ENCODE results near the gene ADIPOR1.

ADIPOR1 gene

DNA sequence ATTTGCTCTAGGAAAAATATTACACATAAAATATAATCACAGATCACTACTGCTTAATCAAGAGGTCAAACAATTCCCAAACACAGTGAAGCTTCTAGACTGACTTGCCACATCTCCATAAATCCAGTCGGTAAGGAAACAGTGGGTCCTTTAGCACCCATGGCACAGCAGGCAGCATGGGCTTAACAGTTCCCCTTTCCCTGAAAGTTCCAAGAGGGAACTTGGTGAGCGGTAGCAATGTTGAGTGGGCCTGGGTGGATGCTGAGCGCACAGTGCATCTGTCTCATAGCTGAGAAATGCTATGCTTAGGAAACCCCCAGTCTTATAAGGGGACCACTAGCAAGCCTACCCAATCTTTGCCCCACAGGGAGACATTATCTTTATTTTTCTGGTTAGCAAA lies 16.7 kb upstream of the ADIPOR1 start:
- DNase-seq (ENCODE audit: insufficient read length, low spot score) (no peak), FAIRE-seq (no peak)

DNA sequence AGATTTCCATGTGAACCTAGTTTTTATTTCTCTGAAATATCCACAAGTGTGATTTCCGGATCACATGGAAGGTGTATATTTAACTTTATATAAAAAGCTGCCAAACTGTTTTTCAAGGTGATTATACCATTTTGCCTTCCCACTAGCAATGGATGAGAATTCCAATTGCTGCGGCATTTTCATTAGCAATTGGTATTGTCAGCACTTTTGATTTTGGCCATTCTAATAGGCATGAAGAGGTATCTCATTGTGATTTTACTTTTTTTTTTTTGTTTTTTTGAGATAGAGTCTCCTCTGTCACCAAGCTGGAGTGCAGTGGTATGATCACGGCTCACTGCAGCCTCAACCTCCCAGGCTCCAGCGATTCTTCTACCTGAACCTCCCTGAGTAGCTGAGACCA lies 13.9 kb upstream of the ADIPOR1 start:
- no peak for FAIRE-seq

DNA sequence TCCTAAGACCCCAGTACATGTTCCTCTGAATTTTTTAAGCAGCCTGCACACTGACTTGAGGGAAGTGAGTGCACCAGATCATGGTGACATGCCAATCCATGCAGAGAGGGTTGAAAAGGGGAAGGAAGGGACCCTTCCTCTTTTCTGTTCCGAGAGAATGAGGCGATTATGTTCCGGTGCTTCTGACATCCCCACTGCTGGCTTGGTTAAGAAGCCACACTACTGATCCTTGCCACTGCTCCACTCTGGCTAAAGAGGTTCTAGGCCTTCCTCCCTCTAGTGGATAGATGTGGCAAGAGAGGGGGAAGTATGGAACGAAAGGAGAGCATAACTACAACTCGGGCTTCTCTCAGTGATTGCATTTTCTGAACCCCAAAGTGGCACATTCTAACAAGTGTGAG lies 10.8 kb upstream of the ADIPOR1 start:
- FAIRE-seq (peak; percentile 84), DNase-seq (ENCODE audit: insufficient read length, low spot score) (peak; percentile 76)

More for the DNA sequence above, 13.9 kb upstream of the ADIPOR1 start:
- DNase-seq (ENCODE audit: insufficient read length, low spot score) = no peak

DNA sequence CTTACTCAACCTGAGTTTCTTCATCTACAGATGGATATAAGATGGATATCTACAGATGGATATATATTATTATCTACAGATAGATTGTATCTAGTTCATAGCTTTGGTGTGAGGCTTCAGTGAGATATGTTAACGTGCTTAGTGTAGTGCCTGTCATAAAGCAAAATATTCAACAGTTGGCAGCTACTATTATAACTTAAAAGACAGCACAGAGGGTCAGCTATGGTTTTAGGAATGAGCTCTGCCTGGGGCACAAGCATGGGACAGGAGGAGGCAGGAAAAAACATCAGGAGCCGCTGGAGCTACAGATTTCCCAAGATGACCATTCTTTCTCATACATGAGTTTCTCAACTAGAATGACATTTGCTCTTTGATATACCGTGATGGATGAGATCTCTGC lies 10.2 kb upstream of the ADIPOR1 start:
- DNase-seq (ENCODE audit: insufficient read length, low spot score) (no peak), FAIRE-seq (no peak)

DNA sequence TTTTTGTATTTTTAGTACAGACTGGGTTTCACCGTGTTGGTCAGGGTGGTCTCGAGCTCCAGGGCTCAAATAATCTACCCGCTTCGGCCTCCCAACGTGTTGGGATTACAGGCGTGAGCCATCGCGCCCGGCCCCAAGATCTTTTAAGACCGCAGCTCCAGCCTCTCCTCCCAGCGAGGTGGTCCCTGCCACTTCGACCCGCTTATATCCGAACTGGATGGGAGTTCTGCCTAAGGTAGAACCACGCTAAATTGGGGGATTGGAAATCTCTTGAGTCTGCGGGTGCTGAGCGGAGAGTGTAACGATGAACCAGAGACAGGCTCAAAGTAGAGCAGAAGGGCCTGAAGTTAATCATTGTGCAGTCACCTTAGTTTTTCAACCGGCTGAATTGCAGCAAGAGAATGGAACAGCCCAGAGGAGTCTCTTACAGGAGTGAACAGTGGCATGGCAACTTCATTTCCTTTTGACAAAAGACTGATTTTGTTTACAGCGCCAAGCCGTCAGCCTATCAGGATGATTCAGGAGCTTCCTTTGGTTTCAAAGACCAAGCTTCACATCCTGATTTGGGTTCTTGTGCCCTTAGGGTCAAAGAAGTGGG lies 9.7 kb upstream of the ADIPOR1 start:
- peak; percentile 66 for FAIRE-seq
- DNase-seq (ENCODE audit: insufficient read length, low spot score) = peak; percentile 31

DNA sequence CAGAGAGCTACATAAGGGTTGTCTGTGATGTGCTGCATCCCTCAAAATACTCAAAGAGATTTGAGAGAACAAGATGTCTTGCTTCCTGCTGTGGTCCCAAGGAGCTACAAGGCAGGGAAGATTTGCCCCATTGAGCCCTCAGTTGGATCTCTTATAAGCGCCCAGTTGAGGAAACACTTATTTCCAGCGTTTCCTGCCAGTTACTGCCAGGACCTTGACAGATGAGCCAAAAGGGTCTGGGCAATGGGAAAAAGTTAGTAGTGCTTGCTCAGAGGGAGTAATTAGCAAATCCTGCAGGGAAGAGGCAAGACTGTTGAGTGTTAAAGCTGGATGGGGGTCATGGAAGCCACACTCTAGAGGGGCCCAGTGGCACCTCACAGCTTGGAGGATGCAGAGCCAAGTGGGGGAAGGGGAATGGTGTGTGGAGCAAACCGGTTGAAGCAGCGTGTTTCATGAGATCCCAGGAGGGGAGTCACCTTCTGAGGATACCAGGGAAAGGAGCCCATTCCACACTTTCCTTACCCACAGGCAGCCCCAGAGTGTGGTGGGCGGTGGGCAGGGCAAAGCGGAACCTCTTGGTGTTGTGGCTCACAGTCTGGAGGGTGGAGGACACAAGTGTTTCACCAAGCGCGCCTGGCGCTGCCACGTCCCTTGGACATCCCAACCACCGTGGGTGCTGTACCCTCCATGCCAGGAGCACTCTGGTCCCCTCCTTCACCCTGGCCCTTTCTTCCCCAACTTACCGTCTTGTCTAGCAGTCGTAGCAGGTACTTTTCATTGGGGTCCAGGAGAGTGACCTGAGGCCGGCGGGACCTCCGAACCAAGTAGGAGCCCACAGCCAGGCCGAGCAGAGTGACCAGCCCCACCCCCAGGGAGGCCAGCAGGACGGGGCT lies 8.1 kb upstream of the ADIPOR1 start:
- no peak for FAIRE-seq

DNA sequence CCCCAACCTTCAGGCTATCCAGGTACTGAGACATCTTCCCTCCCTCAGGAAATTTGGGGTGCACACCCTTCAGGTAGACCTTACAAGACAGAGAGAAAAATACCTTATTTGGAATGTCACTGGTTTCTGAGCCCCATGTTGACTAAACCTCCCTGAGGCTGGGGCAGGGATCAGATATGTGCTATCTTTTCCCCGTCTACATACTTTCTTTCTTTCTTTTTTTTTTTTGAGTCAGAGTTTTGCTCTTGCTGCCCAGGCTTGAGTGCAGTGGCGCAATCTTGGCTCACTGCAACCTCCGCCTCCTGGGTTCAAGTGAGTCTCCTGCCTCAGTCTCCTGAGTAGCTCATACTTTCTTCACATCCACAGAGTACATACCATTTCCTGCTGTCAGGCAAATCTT lies 7.3 kb upstream of the ADIPOR1 start:
- DNase-seq (ENCODE audit: insufficient read length, low spot score) (no peak), FAIRE-seq (no peak)

More for the DNA sequence above, 8.1 kb upstream of the ADIPOR1 start:
- DNase-seq (ENCODE audit: insufficient read length, low spot score) = no peak

DNA sequence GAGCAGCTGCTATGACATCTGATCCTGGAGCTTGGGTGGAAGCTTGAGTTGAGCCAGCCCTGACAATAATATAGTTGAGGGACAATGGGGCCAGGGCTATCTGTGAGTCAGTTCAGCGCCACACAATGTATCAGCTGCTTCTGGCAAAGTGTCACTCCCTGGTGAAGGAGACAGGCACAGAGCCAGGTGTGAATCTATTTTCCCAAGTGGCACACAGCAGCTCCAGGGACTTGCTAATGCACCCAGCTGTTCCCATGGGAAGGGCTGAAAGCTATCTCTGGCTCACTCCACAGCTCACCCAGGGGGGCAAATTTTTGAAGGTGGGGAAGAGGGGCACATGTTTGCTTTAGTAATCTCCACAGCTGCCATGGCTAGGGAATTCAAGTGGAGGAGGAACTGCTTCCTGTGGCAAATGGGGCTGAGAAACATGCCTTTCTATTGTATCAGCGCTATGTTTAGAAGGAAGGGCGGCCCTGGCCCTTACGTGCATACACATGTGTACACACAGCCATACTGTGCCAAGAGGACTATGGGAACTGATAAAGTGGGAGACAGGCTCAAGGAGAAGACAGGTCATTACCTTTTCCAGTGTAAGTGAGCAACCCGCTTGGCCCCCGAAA lies 6.8 kb upstream of the ADIPOR1 start:
- DNase-seq (ENCODE audit: insufficient read length, low spot score) (no peak), FAIRE-seq (no peak)

DNA sequence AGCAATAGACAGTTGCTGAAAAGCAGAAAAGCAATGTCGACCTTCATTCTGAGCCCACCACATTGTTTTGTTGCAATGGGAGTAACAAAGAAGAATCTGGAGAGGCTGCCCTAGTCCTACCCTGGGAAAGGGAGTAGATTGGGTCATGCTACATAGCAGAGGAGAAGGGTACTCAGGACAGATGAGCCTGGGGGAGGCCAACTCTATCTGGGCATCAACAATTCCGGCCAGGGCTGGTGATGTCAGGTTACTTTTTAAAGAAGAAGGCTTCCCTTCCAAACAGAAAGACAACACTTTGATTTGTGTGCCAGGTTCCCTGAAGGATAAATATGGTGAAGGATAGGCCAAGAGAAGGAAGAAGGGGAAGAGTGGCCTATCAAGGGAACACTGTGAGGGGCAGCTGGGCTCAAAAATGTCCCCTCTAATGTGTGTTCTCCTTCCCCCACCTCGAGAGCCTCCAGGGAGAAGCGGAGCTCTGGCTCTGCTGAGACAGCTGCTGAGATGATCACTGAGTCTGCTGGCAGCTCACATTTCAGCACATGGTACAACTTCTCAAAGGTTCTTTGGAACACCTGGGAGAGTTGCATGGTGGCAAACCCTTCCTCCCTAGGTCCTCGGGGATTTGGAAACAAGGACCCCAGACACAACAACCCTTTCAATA lies 3.2 kb upstream of the ADIPOR1 start:
- FAIRE-seq = no peak
- DNase-seq (ENCODE audit: insufficient read length, low spot score) = no peak

DNA sequence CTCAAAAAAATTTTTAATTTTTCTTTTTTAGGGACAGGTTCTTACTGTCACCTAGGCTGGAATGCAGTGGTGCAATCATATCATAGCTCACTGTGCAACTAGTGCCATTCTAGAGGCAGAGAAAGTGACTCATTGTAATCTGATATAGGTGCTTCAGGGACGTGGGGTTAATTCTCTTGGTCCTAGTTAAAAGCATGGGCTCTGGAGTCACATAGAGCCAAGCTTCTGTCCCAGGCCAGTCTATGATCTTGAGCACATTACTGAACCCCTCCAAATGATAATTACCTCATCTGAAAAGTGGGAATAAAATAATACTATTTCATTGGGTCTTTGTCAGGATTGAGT lies 1.1 kb upstream of the ADIPOR1 start:
- FAIRE-seq = no peak
- DNase-seq (ENCODE audit: insufficient read length, low spot score) = no peak

DNA sequence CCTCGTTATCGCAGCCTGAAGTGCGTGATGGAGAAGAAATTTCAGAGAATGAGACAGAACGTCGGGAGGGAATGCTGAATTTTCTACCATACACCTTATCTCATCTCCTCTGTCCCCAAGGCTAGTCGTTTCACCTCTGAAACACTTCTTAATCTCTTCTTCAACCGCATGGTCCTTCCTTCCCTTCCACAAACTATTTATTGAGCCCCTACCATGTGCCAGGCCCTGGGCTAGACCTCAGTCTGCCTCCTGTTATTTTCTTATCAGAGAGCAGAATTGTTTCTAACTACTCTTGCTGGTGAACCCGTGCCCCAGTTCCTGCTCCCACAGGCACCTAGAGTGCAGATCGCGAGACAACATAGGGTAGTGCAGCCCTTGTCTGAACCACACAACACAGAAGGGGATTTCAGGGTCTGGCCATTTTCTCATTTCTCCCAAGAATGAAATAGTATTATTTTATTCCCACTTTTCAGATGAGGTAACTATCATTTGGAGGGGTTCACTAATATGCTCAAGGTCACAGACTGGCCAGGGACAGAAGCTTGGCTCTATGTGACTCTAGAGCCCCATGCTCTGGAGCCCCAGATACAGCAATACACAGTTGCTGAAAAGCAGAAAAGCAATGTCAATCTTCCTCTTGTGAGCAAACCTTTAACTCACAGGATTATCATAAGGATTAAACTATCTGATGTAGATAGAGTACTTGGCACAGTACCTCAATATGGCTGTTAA lies 598 bp upstream of the ADIPOR1 start:
- FAIRE-seq (no peak), DNase-seq (ENCODE audit: insufficient read length, low spot score) (no peak)

DNA sequence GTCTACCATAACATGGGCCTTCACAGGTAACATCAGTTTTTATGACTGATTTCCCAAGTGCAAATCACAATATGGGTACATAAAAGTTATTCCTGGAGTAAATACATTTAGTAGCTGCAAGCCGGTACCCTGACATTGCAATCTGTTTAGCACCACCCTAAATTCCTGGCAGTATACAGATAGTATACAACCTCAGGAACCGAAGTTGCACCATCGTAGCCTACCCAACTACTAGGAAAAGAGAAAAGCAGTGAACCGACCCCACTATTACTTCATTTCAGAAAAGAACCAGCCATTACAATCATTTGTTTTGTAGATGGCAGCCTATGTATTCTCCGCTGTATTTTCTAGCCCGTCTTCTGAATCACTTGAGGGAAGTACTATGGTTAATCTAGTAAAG lies 1.1 kb downstream of the ADIPOR1 start:
- no peak for FAIRE-seq
- DNase-seq (ENCODE audit: insufficient read length, low spot score) = no peak

DNA sequence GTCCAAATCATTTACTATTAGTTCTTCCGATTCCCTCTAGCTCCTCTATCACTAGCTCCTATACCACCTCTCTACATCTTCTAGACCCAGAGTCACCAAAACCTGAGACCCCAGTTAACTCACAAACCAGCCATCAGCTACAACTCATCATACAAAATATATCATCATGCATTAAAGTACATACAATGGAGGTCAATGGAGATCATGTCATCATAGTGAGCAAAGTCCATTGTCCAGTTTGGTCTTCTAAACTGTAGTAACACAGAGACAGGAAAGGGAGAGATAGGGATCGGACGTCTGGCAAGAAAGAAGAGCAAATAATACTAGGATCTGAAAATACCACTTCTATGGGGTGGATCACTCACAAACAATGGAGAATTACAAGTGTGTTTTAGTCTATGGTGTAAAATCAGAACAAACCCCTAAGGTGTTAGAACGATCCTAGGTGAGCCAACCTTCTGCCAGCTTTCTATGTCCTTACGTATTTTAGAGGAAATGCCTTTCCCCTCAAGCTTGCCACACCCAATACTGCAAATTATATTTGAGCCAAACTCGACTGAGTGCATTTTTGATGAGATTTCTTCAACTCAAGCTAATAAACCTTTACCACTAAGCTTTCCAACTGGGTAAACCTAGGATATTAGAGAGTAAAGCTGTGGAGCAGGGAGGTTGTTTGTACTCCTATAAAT lies 3.9 kb downstream of the ADIPOR1 start:
- FAIRE-seq = no peak

DNA sequence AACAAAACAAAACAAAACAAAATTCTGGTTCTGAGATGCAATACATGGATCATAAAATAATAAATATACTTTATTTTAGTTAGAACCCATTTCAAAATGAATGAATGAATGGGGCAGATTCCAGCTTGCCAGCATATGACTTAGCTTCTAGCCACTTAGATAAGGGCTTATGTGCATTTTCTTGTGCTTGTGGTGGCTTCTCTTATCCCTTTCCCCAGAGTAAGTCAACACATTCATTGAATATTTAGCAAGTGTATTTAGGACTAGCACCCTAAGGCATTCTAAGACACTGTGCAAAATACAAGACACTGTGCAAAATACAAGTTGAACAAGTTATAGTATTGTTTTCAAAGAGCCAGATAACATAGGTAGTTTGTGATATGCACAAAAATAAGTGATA lies 4.7 kb downstream of the ADIPOR1 start:
- DNase-seq (ENCODE audit: insufficient read length, low spot score) (no peak), FAIRE-seq (no peak)

More for the DNA sequence above, 3.9 kb downstream of the ADIPOR1 start:
- no peak for DNase-seq (ENCODE audit: insufficient read length, low spot score)

DNA sequence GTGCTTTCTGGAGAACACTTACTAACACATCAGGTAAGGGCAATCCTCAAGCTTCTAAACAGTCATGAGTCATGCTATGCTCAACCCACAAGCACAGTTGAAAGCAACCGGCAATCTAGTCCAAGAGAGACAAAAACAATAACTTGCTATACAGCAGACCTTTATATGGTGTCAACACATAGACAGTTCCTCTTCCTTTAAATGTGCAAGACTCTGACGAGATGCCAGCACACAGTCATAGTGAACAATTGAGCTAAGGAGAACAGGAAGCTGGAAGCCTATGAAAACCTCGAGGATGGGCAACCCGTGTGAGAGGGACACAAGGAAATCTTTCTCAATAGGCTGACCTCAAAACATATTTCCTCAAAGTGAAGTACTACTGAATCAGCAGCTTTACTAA lies 5.3 kb downstream of the ADIPOR1 start:
- no peak for FAIRE-seq
- DNase-seq (ENCODE audit: insufficient read length, low spot score) = no peak

DNA sequence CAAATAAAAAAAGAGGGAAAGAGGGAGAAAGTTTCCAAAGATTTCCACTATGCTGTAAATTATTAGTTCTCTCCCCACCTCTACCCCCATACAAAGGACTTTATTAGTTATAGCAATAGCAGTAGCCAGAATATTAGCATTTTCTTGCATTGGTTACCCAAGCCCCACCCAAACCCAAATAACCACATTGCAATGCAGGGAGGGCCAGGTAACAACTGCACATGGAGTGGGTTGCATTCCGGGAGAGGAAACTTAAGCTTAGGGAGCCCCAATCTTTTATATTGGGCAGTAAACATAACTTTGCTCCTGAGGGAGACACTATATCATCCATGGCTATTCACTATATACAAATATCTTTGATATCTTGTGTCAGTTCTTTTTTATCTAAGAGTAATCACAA lies 6.0 kb downstream of the ADIPOR1 start:
- DNase-seq (ENCODE audit: insufficient read length, low spot score) (no peak), FAIRE-seq (no peak)

DNA sequence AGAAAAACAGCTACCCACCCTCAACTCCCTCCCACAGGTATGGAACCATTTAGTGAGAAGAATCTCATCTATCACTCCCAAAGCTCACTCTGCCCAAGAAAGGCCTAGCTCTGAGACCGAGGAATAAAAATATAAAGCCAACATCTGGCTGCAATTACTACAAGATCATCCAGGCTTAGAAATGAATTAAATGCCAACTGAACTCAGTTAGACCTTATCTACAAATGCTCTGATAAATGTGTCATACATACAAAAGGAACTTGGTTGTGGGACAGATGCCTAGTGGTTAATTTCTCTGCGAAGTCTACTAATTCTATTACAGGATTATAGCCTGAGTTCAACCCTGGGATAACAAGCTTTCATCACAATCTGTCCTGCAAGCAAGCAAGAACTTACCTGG lies 6.7 kb downstream of the ADIPOR1 start:
- no peak for FAIRE-seq
- no peak for DNase-seq (ENCODE audit: insufficient read length, low spot score)

DNA sequence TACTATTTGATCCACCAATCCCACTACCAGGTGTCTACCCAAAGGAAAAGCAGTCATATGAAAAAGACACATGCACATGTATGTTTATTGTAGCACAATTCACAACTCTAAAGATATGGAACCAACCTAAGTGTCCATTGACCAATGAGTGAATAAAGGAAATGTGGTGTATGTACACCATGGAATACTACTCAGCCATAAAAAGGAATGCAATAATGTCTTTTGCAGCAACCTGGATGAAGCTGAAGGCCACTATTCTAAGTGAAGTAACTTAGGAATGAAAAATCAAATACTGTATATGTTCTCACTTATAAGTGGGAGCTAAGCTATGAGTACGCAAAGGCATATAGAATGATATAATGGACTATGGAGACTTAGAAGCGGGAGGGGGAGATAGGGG lies 12.6 kb downstream of the ADIPOR1 start:
- FAIRE-seq (no peak), DNase-seq (ENCODE audit: insufficient read length, low spot score) (no peak)

DNA sequence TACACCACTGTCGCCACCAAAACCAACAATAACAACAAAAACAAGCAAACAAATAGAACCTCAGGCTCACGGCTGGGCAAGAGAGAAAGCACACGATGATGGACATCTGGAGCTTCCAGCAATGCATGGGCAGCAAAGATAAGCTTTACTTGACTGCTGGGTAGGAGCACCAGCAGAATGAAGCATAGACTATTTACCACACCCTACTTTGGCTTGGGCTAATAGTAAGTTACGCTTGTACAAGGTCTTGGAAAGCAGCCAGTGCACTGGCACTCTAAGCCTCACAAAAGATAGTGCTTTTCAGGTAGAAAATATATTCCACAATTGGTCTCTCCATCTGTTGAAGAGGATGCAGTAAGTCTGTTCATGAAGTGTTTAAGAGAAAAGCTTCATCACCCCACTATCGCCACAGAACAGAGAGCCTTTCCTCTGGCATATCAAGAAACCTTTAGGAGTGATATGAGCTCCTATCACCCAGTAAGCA lies 13.6 kb downstream of the ADIPOR1 start:
- FAIRE-seq = no peak
- no peak for DNase-seq (ENCODE audit: insufficient read length, low spot score)

DNA sequence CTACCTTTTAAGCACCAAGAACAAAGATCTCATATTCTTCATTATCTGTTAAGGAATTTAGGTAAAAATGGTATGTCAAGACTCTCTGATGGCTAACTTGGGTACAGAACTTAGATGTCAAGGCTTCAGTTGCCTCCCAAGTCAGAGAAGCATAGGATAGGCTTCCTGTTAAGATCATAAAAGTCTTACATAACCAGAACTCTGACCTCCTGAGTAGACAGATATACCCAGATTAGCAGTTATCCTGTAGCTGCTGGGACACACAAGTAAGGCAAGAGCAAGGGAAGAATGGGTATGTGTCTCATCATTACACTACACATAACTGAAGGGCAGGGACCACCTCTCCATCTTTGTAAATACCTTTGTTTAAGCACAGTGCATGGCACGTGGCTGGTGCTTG lies 15.7 kb downstream of the ADIPOR1 start:
- DNase-seq (ENCODE audit: insufficient read length, low spot score) (no peak), FAIRE-seq (no peak)

All from GM19239 (cell line).